Activated T-cell treated with anti-CD3 and anti-CD28 coated beads, Interleukin-2, amount 50 U/mL, for 72 hours (primary cell): ENCODE measurements around the gene SLC28A3. TPM values are rescaled to one million over a fixed set of nuclear protein-coding genes. Genes with fewer than 3 reads are reported as not detected.

ENCODE experiments used
- ATAC-seq, 2 donors: fragments of 150-1000 bp; cut with Tn5 transposase; replicated peaks in 1 of 2; 2 replicates each; pipeline ENCODE4 v1.10.0; 2021; ENCODE audit warnings: moderate library complexity in 2 of 2, mild to moderate bottlenecking in 1 of 2
- DNase-seq, 2 donors: peaks; one replicate each; pipeline ENCODE4 v3.0.0; 2021 to 2022; ENCODE audit warnings: mixed read lengths in 1 of 2
- H3K27ac Mint-ChIP-seq: one replicate; pipeline ENCODE4 v1.8.0; 2022; ENCODE audit warnings: mild to moderate bottlenecking, moderate library complexity, mixed read lengths
- H3K27me3 Mint-ChIP-seq: one replicate; pipeline ENCODE4 v1.8.0; 2022; ENCODE audit warnings: low read depth, mixed read lengths
- H3K36me3 Mint-ChIP-seq, 2 donors: one replicate each; pipeline ENCODE4 v1.8.0; 2022; ENCODE audit warnings: mixed read lengths in 2 of 2, mild to moderate bottlenecking in 1 of 2; ENCODE audit not compliant: insufficient read depth in 2 of 2
- H3K4me1 Mint-ChIP-seq: one replicate; pipeline ENCODE4 v1.8.0; 2022; ENCODE audit warnings: low read depth, mixed read lengths
- H3K4me3 Mint-ChIP-seq, 2 donors: one replicate each; pipeline ENCODE4 v1.8.0; 2022; ENCODE audit warnings: mild to moderate bottlenecking in 2 of 2, mixed read lengths in 2 of 2, moderate library complexity in 2 of 2
- H3K9me3 Mint-ChIP-seq, 2 donors: one replicate each; pipeline ENCODE4 v1.8.0; 2022; ENCODE audit warnings: mixed read lengths in 2 of 2
- total RNA-seq, 2 donors: library from RNA; stranded (reverse); gene quantifications; one replicate each; pipeline ENCODE4 v1.2.3, GENCODE V29; 2022

The SLC28A3 gene
- total RNA-seq, 2 donors from 2014 or later, result 1.5 to 1.7 TPM

GRCh38 chr9:84330246-84330645 is 10.3 kb downstream of the SLC28A3 start:
- peaks cover 3 to 4% of the 10 kb centered on the region in 2 donors for H3K9me3 Mint-ChIP-seq
- ATAC-seq, result no peak
- H3K36me3 Mint-ChIP-seq, result peaks cover 0 to 2% of the 10 kb centered on the region in 2 donors

GRCh38 chr9:84327184-84327583 is 13.4 kb downstream of the SLC28A3 start:
- Mint-ChIP-seq H3K27me3 (peaks cover 6% of the 10 kb centered on the region), H3K27ac (no peak overlapping the region), H3K4me3 (no peak overlapping the region), H3K4me1 (no peaks in the 10 kb centered on the region), H3K36me3 (peaks cover 0 to 2% of the 10 kb centered on the region in 2 donors), H3K9me3 (peaks cover 3 to 4% of the 10 kb centered on the region in 2 donors)
- DNase-seq (no peak), ATAC-seq (peak in 1 of 2 donors; percentile 17)

More at GRCh38 chr9:84330246-84330645, 10.3 kb downstream of the SLC28A3 start:
- Mint-ChIP-seq H3K4me3 (no peak overlapping the region), H3K27ac (no peak overlapping the region), H3K4me1 (no peaks in the 10 kb centered on the region), H3K27me3 (peaks cover 6% of the 10 kb centered on the region)
- no peak for DNase-seq

DNA sequence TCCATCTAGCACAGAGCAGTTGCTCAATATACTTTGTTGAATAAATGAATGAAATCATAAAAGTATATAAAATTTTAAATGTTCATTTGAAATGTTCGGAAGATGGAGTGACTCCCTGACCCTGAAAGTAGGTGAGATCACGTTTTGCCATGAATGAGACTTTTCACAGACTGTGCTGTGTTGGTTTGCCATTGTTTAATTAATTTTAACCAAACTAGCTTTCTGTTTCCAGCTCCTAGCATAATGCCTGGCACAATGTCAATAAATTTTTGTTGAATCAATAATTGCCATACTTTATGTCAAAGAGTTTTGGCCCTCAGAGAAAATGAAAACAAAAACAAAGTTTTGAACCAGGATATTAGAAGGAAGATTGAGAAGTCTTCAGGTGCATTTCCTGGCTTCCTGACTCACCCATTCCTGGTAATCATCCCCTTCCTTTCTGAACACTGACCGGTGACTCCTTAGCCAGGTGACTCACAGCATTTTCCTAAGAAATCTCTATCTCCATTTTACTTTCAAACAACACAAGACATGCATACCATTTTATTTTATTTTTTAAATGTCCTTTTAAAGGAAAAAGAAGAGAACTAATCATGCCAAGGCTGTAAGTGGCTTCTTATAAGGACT is 15.1 kb downstream of the SLC28A3 start:
- Mint-ChIP-seq H3K36me3 (peaks cover 0 to 2% of the 10 kb centered on the region in 2 donors), H3K4me1 (no peaks in the 10 kb centered on the region), H3K27ac (no peak overlapping the region), H3K9me3 (peaks cover 3 to 4% of the 10 kb centered on the region in 2 donors), H3K4me3 (no peak overlapping the region), H3K27me3 (peaks cover 6% of the 10 kb centered on the region)
- ATAC-seq, result no peak
- DNase-seq, result no peak

GRCh38 chr9:84324811-84325210 is 15.7 kb downstream of the SLC28A3 start:
- H3K4me1 Mint-ChIP-seq, result no peaks in the 10 kb centered on the region
- no peak for ATAC-seq
- H3K4me3 Mint-ChIP-seq, result no peak overlapping the region
- no peak overlapping the region for H3K27ac Mint-ChIP-seq
- peaks cover 3 to 4% of the 10 kb centered on the region in 2 donors for H3K9me3 Mint-ChIP-seq
- DNase-seq, result no peak
- H3K36me3 Mint-ChIP-seq, result peaks cover 0 to 2% of the 10 kb centered on the region in 2 donors
- H3K27me3 Mint-ChIP-seq, result peaks cover 2% of the 10 kb centered on the region

- no peaks in the 10 kb centered on the region for H3K27me3 Mint-ChIP-seq
- H3K4me1 Mint-ChIP-seq, result no peaks in the 10 kb centered on the region
- peaks cover 0 to 2% of the 10 kb centered on the region in 2 donors for H3K36me3 Mint-ChIP-seq
- H3K9me3 Mint-ChIP-seq, result peaks cover 2 to 3% of the 10 kb centered on the region in 2 donors
- ATAC-seq (no peak), DNase-seq (no peak)
- H3K4me3 Mint-ChIP-seq, result no peak overlapping the region
- no peak overlapping the region for H3K27ac Mint-ChIP-seq
Observed at GRCh38 chr9:84323858-84324257, 16.7 kb downstream of the SLC28A3 start.

- Mint-ChIP-seq H3K27me3 (no peaks in the 10 kb centered on the region), H3K36me3 (peaks cover 0 to under 1% of the 10 kb centered on the region in 2 donors), H3K4me3 (no peak overlapping the region), H3K9me3 (peaks cover 0 to under 1% of the 10 kb centered on the region in 2 donors), H3K27ac (no peak overlapping the region), H3K4me1 (no peaks in the 10 kb centered on the region)
- no peak for DNase-seq
- no peak for ATAC-seq
Observed at GRCh38 chr9:84322828-84323227, 17.7 kb downstream of the SLC28A3 start.

- no peaks in the 10 kb centered on the region for H3K27me3 Mint-ChIP-seq
- H3K27ac Mint-ChIP-seq, result no peak overlapping the region
- no peaks in the 10 kb centered on the region for H3K9me3 Mint-ChIP-seq
- ATAC-seq (no peak), DNase-seq (no peak)
- peaks cover 10% of the 10 kb centered on the region for H3K4me1 Mint-ChIP-seq
- H3K4me3 Mint-ChIP-seq, result no peak overlapping the region
- no peaks in the 10 kb centered on the region for H3K36me3 Mint-ChIP-seq
Observed at GRCh38 chr9:84320231-84320630, 20.3 kb downstream of the SLC28A3 start.

- no peak overlapping the region for H3K4me3 Mint-ChIP-seq
- H3K27ac Mint-ChIP-seq, result no peak overlapping the region
- H3K4me1 Mint-ChIP-seq, result peaks cover 16% of the 10 kb centered on the region
- no peak for ATAC-seq
- no peaks in the 10 kb centered on the region for H3K36me3 Mint-ChIP-seq
- no peak for DNase-seq
- no peaks in the 10 kb centered on the region for H3K9me3 Mint-ChIP-seq
- no peaks in the 10 kb centered on the region for H3K27me3 Mint-ChIP-seq
Observed at GRCh38 chr9:84319632-84320031, 20.9 kb downstream of the SLC28A3 start.

- no peaks in the 10 kb centered on the region for H3K9me3 Mint-ChIP-seq
- H3K36me3 Mint-ChIP-seq, result no peaks in the 10 kb centered on the region
- no peak overlapping the region for H3K4me3 Mint-ChIP-seq
- peaks cover 18% of the 10 kb centered on the region for H3K4me1 Mint-ChIP-seq
- ATAC-seq, result no peak
- H3K27me3 Mint-ChIP-seq, result no peaks in the 10 kb centered on the region
- no peak overlapping the region for H3K27ac Mint-ChIP-seq
- DNase-seq, result no peak
Observed at GRCh38 chr9:84318981-84319380, 21.6 kb downstream of the SLC28A3 start.

DNA sequence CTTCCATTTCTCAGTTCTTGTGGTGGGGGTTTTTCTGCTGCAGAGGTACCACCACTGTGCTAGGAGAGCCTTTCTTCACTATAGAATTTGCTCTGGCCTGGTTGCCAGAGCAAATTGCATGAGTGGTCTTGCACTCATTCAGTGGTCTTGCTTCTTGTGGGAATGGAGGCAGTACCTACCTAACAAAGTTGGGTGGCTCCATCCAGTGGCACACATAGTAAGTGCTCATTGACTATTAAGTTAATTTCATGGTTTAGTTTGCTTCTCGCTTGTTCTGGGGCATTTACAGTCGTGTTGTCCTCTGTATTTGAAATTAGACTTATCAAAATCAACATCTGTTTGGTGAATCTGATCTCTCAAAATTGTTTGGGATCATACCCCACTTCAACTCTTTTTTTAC is 23.0 kb downstream of the SLC28A3 start:
- DNase-seq, result no peak
- Mint-ChIP-seq H3K4me3 (no peak overlapping the region), H3K27ac (no peak overlapping the region)

GRCh38 chr9:84315278-84315877 is 25.2 kb downstream of the SLC28A3 start:
- Mint-ChIP-seq H3K4me1 (peaks cover 18% of the 10 kb centered on the region), H3K27me3 (no peaks in the 10 kb centered on the region), H3K27ac (no peak overlapping the region), H3K36me3 (no peaks in the 10 kb centered on the region), H3K4me3 (no peak overlapping the region), H3K9me3 (no peaks in the 10 kb centered on the region)
- DNase-seq, result peak; percentile 52 to 66
- ATAC-seq, result peak; percentile 65 to 72

More for the DNA sequence above, 23.0 kb downstream of the SLC28A3 start:
- ATAC-seq, result peak; percentile 25 to 49
- Mint-ChIP-seq H3K27me3 (no peaks in the 10 kb centered on the region), H3K36me3 (no peaks in the 10 kb centered on the region), H3K9me3 (no peaks in the 10 kb centered on the region), H3K4me1 (peaks cover 18% of the 10 kb centered on the region)

GRCh38 chr9:84314306-84314705 is 26.3 kb downstream of the SLC28A3 start:
- ATAC-seq (no peak), DNase-seq (no peak)
- H3K4me1 Mint-ChIP-seq, result peaks cover 18% of the 10 kb centered on the region
- H3K4me3 Mint-ChIP-seq, result no peak overlapping the region
- no peak overlapping the region for H3K27ac Mint-ChIP-seq
- H3K9me3 Mint-ChIP-seq, result no peaks in the 10 kb centered on the region
- H3K27me3 Mint-ChIP-seq, result no peaks in the 10 kb centered on the region
- no peaks in the 10 kb centered on the region for H3K36me3 Mint-ChIP-seq

DNA sequence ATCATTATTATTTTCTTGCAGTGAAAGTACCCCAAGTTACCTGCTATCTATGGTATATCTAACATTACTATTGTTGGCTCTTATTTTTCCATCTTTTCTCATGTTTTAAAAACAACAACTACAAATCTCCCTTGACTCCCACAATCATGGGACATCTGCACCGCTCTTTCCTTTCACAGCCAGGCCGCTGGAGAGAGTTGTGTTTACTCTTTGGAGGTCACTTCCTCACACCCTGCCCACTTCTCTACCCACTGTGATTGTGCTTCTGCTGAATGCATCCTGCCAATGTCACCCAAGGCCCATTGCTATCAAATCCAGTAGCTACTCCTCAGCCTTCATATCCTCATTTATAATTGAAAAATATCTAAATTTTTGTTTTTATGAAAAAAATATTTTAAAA is 29.7 kb downstream of the SLC28A3 start:
- peaks cover 14% of the 10 kb centered on the region for H3K4me1 Mint-ChIP-seq
- H3K27ac Mint-ChIP-seq, result no peak overlapping the region
- H3K27me3 Mint-ChIP-seq, result no peaks in the 10 kb centered on the region
- H3K36me3 Mint-ChIP-seq, result no peaks in the 10 kb centered on the region
- ATAC-seq (no peak), DNase-seq (no peak)
- no peak overlapping the region for H3K4me3 Mint-ChIP-seq
- no peaks in the 10 kb centered on the region for H3K9me3 Mint-ChIP-seq
